Adrenal gland (tissue), 5 donors: ENCODE data around the gene L3HYPDH.

ENCODE experiments used
- CTCF ChIP-seq, 6 experiments: fragments of 450-650 bp in 4 of 6; fragments of 200-600 bp in 2 of 6; sonication (generic) in 1 of 6; IDR thresholded peaks; 1 replicate in 5 of 6; 2 replicates in 1 of 6; pipeline versions ENCODE4 v1.5.1 to v1.8.0; 2016 to 2021; ENCODE audit warnings: antibody characterized with exemption in 6 of 6, mild to moderate bottlenecking in 2 of 6, moderate library complexity in 1 of 6
- POLR2A ChIP-seq, 2 donors: fragments of 450-650 bp; IDR thresholded peaks; one replicate each; pipeline ENCODE4 v1.6.1; 2017; ENCODE audit warnings: antibody characterized with exemption in 2 of 2, mild to moderate bottlenecking in 2 of 2, moderate library complexity in 1 of 2
- donor health status: DM: no; HTN: no; CAD: no.

- TF ChIP-seq CTCF (IDR thresholded peaks at IDR 0.05) (peak in 1 of 6 experiments; percentile 19), POLR2A (IDR thresholded peaks at IDR 0.05) (no peak)
These were observed 27.8 kb upstream of the L3HYPDH start for GRCh38 chr14:59511916-59512575.
